ENCODE measurements around the gene PRAF2.

PRAF2 gene

GRCh38 chrX:49073601-49074575 is at the start of gene PRAF2:
TSS of gene PRAF2 (minus strand) at chrX:49074002. CDS start at chrX:49073987, 15 bp downstream.
- DNase-seq (ENCODE audit: low read depth, low spot score): peak; percentile 71

GRCh38 chrX:49122499-49122898 is 48.7 kb upstream of the PRAF2 start:
- no peak for DNase-seq (ENCODE audit: low read depth, low spot score)

- no peak for DNase-seq (ENCODE audit: low read depth, low spot score)
Observed at GRCh38 chrX:49120091-49120490, 46.3 kb upstream of the PRAF2 start.

- DNase-seq (ENCODE audit: low read depth, low spot score): no peak
Observed at GRCh38 chrX:49117581-49117980, 43.8 kb upstream of the PRAF2 start.

- no peak for DNase-seq (ENCODE audit: low read depth, low spot score)
Observed at GRCh38 chrX:49116716-49117115, 42.9 kb upstream of the PRAF2 start.

GRCh38 chrX:49116076-49116475 is 42.3 kb upstream of the PRAF2 start:
- no peak for DNase-seq (ENCODE audit: low read depth, low spot score)

- DNase-seq (ENCODE audit: low read depth, low spot score): no peak
Observed at GRCh38 chrX:49111791-49112190, 38.0 kb upstream of the PRAF2 start.

- DNase-seq (ENCODE audit: low read depth, low spot score): no peak
Observed at GRCh38 chrX:49110417-49110816, 36.6 kb upstream of the PRAF2 start.

GRCh38 chrX:49108641-49109040 is 34.8 kb upstream of the PRAF2 start:
- DNase-seq (ENCODE audit: low read depth, low spot score): no peak

GRCh38 chrX:49106930-49107329 is 33.1 kb upstream of the PRAF2 start:
- no peak for DNase-seq (ENCODE audit: low read depth, low spot score)

- no peak for DNase-seq (ENCODE audit: low read depth, low spot score)
Observed at GRCh38 chrX:49106296-49106695, 32.5 kb upstream of the PRAF2 start.

- DNase-seq (ENCODE audit: low read depth, low spot score): no peak
Observed at GRCh38 chrX:49103637-49104036, 29.8 kb upstream of the PRAF2 start.

- DNase-seq (ENCODE audit: low read depth, low spot score): no peak
Observed at GRCh38 chrX:49102190-49102589, 28.4 kb upstream of the PRAF2 start.

- DNase-seq (ENCODE audit: low read depth, low spot score): no peak
Observed at GRCh38 chrX:49101629-49101984, 27.8 kb upstream of the PRAF2 start.

- peak; percentile 62 for DNase-seq (ENCODE audit: low read depth, low spot score)
Observed at GRCh38 chrX:49100704-49101628, 27.2 kb upstream of the PRAF2 start.

- DNase-seq (ENCODE audit: low read depth, low spot score): no peak
Observed at GRCh38 chrX:49096419-49096818, 22.6 kb upstream of the PRAF2 start.

GRCh38 chrX:49089553-49089952 is 15.8 kb upstream of the PRAF2 start:
- DNase-seq (ENCODE audit: low read depth, low spot score): no peak

GRCh38 chrX:49082271-49082871 is 8.6 kb upstream of the PRAF2 start:
- DNase-seq (ENCODE audit: low read depth, low spot score): no peak

GRCh38 chrX:49079489-49080428 is 6.0 kb upstream of the PRAF2 start, which contains the start of gene WDR45:
TSS of gene WDR45 (minus strand) at chrX:49079887. CDS start at chrX:49078095, 1,792 bp downstream.
- DNase-seq (ENCODE audit: low read depth, low spot score): peak; percentile 27

- DNase-seq (ENCODE audit: low read depth, low spot score): no peak
Observed at GRCh38 chrX:49077941-49078340, 4.1 kb upstream of the PRAF2 start.

GRCh38 chrX:49075347-49075746 is 1.5 kb upstream of the PRAF2 start:
- no peak for DNase-seq (ENCODE audit: low read depth, low spot score)
